PC-3 (cell line): ENCODE results near the gene TGOLN2.

Source experiments
- EZH2 ChIP-seq: fragments of 300-600 bp; sonication (generic); IDR thresholded peaks from one replicate; pipeline ENCODE4 v1.6.1; 2017; ENCODE audit warnings: antibody characterized with exemption, mild to moderate bottlenecking, low read length; ENCODE audit not compliant: unreplicated experiment
- EZH2phosphoT487 ChIP-seq: fragments of 300-600 bp; sonication (generic); IDR thresholded peaks from 2 replicates; pipeline ENCODE4 v1.6.1; 2018; ENCODE audit warnings: mild to moderate bottlenecking, antibody characterized with exemption, low read length, borderline replicate concordance
- TF ChIP-seq, protein P1 (sequence below): fragments of 300-600 bp; sonication (generic); conservative IDR thresholded peaks from 2 replicates; pipeline ENCODE4 v1.5.1; 2017; ENCODE audit warnings: antibody characterized with exemption, low read depth, mild to moderate bottlenecking, low read length

DNA sequence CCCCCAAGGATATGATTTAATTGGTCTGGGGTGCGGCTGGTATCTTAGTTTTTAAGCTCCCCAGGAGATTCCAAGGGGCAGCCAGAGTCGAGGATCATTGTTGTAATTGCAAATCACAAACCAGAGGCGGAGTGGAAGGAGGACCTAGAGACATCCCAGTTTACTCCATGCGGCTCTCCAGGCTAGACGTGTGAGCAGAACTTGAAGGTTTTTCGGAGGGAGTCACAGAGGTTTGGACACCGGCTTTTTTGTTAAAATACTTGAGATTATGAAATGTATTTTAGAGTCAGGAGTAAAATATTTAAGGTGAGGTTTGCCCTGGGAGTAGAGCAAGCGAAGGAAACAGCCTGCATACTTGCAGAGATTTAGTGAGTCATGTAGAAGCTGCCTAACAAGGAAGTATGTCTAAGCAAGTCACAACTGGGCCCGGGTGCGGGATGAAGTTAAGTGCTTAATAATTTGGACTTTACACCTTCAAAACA, 39.5 kb downstream of the TGOLN2 start:
- TF ChIP-seq, protein P1, sequence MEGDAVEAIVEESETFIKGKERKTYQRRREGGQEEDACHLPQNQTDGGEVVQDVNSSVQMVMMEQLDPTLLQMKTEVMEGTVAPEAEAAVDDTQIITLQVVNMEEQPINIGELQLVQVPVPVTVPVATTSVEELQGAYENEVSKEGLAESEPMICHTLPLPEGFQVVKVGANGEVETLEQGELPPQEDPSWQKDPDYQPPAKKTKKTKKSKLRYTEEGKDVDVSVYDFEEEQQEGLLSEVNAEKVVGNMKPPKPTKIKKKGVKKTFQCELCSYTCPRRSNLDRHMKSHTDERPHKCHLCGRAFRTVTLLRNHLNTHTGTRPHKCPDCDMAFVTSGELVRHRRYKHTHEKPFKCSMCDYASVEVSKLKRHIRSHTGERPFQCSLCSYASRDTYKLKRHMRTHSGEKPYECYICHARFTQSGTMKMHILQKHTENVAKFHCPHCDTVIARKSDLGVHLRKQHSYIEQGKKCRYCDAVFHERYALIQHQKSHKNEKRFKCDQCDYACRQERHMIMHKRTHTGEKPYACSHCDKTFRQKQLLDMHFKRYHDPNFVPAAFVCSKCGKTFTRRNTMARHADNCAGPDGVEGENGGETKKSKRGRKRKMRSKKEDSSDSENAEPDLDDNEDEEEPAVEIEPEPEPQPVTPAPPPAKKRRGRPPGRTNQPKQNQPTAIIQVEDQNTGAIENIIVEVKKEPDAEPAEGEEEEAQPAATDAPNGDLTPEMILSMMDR: no peak
- TF ChIP-seq EZH2 (no peak), EZH2phosphoT487 (no peak)
